Stomach (tissue), 4 donors: ENCODE data around the gene SLC6A17.

Experiments
- CTCF ChIP-seq, 7 experiments: fragments of 450-650 bp in 4 of 7; fragments of 200-600 bp in 3 of 7; sonication (generic) in 3 of 7; IDR thresholded peaks; one replicate each; pipeline ENCODE4 v1.5.1; 2016 to 2019; ENCODE audit warnings: antibody characterized with exemption in 7 of 7, control low read depth in 2 of 7, mild to moderate bottlenecking in 1 of 7
- EP300 ChIP-seq: sonication (generic); formaldehyde crosslinking; IDR thresholded peaks from one replicate; pipeline ENCODE4 v1.6.1; 2017; ENCODE audit warnings: antibody characterized with exemption

- TF ChIP-seq CTCF (IDR thresholded peaks at IDR 0.05): no peak
- TF ChIP-seq EP300: no peak
Observed at GRCh38 chr1:110248746-110249145, 98.5 kb downstream of the SLC6A17 start.
